Measurements from ENCODE around the gene FOXO3.

DNA sequence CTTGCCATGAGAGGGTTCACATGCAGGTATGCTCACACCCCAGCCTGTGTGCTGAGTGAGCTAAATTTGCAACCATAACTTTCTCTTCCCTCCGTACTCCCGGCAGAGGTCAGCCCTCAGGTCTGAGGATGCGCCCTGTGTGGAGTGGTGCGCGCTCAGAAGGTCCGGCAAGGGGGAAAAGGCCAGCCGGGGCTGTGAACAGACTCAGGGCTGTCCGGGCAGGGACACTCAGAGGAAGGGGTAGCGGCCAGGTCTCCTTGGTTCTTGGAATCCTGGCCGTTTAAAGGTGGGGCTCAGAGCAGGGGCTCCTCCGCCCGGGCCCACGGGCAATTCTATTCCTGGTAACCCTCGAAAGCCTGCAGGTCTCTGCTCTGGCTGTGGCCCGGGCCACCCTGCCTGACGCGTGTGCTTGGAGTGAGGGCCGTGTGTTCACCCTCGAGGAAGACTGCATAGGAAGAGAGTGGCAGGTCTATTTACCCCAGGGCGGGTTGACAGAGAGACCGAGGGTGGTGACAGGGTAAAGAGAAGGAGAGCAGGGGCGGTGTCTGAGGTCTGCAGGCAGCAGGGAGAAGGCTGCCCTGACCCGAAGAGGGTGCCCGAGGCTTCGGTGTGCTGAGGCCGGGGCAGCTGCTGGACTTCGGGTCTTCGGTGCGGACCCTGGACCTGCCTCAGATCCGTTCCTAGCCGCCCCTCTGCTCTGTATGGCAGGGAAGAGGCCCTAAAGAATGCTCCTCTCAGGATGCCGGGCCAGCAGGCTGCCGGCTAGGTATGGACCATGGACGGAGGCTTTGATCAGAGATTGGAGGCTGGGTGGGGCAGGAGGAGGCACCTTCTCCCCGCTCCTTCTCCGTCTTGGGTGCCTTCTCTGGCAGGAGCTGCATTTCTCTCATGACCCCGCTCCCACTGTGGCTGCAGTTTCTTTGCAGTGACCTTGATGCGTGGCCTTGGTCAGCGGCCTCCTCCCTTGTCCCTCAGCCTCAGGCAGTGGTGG lies 156.4 kb downstream of the FOXO3 start:
- TF ChIP-seq, protein P1, sequence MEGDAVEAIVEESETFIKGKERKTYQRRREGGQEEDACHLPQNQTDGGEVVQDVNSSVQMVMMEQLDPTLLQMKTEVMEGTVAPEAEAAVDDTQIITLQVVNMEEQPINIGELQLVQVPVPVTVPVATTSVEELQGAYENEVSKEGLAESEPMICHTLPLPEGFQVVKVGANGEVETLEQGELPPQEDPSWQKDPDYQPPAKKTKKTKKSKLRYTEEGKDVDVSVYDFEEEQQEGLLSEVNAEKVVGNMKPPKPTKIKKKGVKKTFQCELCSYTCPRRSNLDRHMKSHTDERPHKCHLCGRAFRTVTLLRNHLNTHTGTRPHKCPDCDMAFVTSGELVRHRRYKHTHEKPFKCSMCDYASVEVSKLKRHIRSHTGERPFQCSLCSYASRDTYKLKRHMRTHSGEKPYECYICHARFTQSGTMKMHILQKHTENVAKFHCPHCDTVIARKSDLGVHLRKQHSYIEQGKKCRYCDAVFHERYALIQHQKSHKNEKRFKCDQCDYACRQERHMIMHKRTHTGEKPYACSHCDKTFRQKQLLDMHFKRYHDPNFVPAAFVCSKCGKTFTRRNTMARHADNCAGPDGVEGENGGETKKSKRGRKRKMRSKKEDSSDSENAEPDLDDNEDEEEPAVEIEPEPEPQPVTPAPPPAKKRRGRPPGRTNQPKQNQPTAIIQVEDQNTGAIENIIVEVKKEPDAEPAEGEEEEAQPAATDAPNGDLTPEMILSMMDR (IDR thresholded peaks at IDR 0.05; ENCODE audit: control extremely low read depth in 1 of 3, insufficient read depth in 1 of 3, low read depth in 1 of 3, low read length in 3 of 3) = no peak
- TF ChIP-seq MAX (IDR thresholded peaks at IDR 0.05) (no peak), ATF2 (IDR thresholded peaks at IDR 0.05; ENCODE audit: low read length) (no peak), TAF1 (IDR thresholded peaks at IDR 0.05; ENCODE audit: low read depth, low read length) (no peak), POLR2A (IDR thresholded peaks at IDR 0.05; ENCODE audit: control extremely low read depth in 1 of 2, low read depth in 2 of 2, low read length in 2 of 2) (no peak), YY1 (IDR thresholded peaks at IDR 0.05; ENCODE audit: low read depth, low read length) (no peak), POLR2AphosphoS5 (IDR thresholded peaks at IDR 0.05; ENCODE audit: low read depth, low read length) (no peak), CBX5 (IDR thresholded peaks at IDR 0.05; ENCODE audit: low read depth, low read length) (no peak), TEAD4 (IDR thresholded peaks at IDR 0.05; ENCODE audit: low read depth, low read length) (no peak), RXRA (IDR thresholded peaks at IDR 0.05; ENCODE audit: insufficient read depth, low read depth, low read length) (no peak), EP300 (IDR thresholded peaks at IDR 0.05; ENCODE audit: borderline replicate concordance in 1 of 2, low read depth in 2 of 2, low read length in 2 of 2) (no peak), TAF7 (optimal IDR thresholded peaks at IDR 0.05; ENCODE audit: borderline replicate concordance, low read depth, low read length) (no peak), RNF2 (IDR thresholded peaks at IDR 0.05; ENCODE audit: borderline replicate concordance, low read depth, low read length, missing control alignments, poor library complexity, severe bottlenecking) (no peak)
